HPDE6-E6E7 (cell line): ENCODE data around the gene MSH4.
"Not testable (repeated sequence)": the region's sequence is repeated elsewhere in the genome, so short reads cannot be mapped to it uniquely, and the experiment has no call there.

Experiments used
- DNase-seq: peaks from one replicate; pipeline ENCODE4 v3.0.0; 2011; ENCODE audit warnings: missing footprints; ENCODE audit errors: extremely low spot score

MSH4 gene

GRCh38 chr1:75797273-75797588, 549 bp downstream of the MSH4 start:
- DNase-seq = no peak

GRCh38 chr1:75797606-75798216, 1.0 kb downstream of the MSH4 start:
- DNase-seq = no peak

GRCh38 chr1:75801480-75801879, 4.8 kb downstream of the MSH4 start:
- DNase-seq = not testable (repeated sequence)

GRCh38 chr1:75808921-75809320, 12.2 kb downstream of the MSH4 start:
- no peak for DNase-seq

- not testable (repeated sequence) for DNase-seq
These were observed 13.4 kb downstream of the MSH4 start for GRCh38 chr1:75810113-75810512.

GRCh38 chr1:75811211-75811981, 14.7 kb downstream of the MSH4 start:
- DNase-seq = no peak

- no peak for DNase-seq
These were observed 15.4 kb downstream of the MSH4 start for GRCh38 chr1:75812065-75812464.

- DNase-seq = not testable (repeated sequence)
These were observed 26.9 kb downstream of the MSH4 start for GRCh38 chr1:75823596-75823995.

GRCh38 chr1:75836528-75837100, 39.9 kb downstream of the MSH4 start:
- DNase-seq = no peak

GRCh38 chr1:75838079-75838478, 41.4 kb downstream of the MSH4 start:
- DNase-seq = no peak

GRCh38 chr1:75841421-75841820, 44.7 kb downstream of the MSH4 start:
- no peak for DNase-seq

- no peak for DNase-seq
These were observed 48.9 kb downstream of the MSH4 start for GRCh38 chr1:75845576-75845975.

GRCh38 chr1:75855010-75855409, 58.3 kb downstream of the MSH4 start:
- DNase-seq = no peak

GRCh38 chr1:75855734-75856133, 59.1 kb downstream of the MSH4 start:
- DNase-seq = no peak

GRCh38 chr1:75861831-75862230, 65.1 kb downstream of the MSH4 start:
- DNase-seq = no peak

- no peak for DNase-seq
These were observed 74.3 kb downstream of the MSH4 start for GRCh38 chr1:75870951-75871350.

- no peak for DNase-seq
These were observed 83.3 kb downstream of the MSH4 start for GRCh38 chr1:75879985-75880384.

- no peak for DNase-seq
These were observed 87.8 kb downstream of the MSH4 start for GRCh38 chr1:75884437-75884836.

- no peak for DNase-seq
These were observed 104.7 kb downstream of the MSH4 start for GRCh38 chr1:75901371-75901770.

- peak; percentile 6 for DNase-seq
These were observed 112.1 kb downstream of the MSH4 start for GRCh38 chr1:75908717-75909152.

GRCh38 chr1:75916834-75917233, 120.2 kb downstream of the MSH4 start:
- DNase-seq = no peak

GRCh38 chr1:75922698-75923097, 126.0 kb downstream of the MSH4 start:
- DNase-seq = no peak

- DNase-seq = no peak
These were observed 135.6 kb downstream of the MSH4 start, which contains the start of gene ASB17 for GRCh38 chr1:75932304-75932703. Gene ASB17, minus strand, starts transcription at chr1:75932404. Its CDS starts 113 bp downstream, at chr1:75932291.
